ENCODE measurements around the gene PGLYRP4.

- no peak for TF ChIP-seq CTCF (IDR thresholded peaks at IDR 0.05)
- no peak for TF ChIP-seq POLR2A (IDR thresholded peaks at IDR 0.05)
- no peak for TF ChIP-seq EP300 (IDR thresholded peaks at IDR 0.05)
These were observed 48.6 kb upstream of the PGLYRP4 start for GRCh38 chr1:153397051-153397923.

Data from ovary (tissue), 3 donors.